ENCODE data around the gene EFNA5. TPM values are rescaled to one million over a fixed set of nuclear protein-coding genes. Genes with fewer than 3 reads are reported as not detected.

The EFNA5 gene
- total and polyA plus RNA-seq, 2 of the 13 experiments (the other 11 are each of a cell fraction or from before 2014, with no cell fraction given), result not detected

DNA sequence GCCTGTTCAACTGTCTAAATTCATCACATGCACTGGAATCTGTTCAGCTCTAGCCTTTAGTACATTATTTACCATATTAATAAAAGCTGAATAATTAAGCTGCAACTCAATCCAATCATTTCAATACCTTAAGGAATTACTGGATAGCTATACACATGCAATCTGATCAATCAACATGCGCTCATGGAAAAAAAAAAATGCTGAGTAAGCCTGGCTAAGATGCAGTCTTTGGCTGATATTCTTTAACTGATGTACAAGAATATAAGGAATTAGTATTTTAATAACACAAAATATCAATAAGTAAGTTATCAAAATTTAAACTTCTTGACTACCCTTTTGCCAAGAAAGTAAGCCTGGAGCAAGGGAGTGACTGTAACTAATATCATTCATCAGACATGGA is 15.9 kb downstream of the EFNA5 start:
- H3K4me1 ChIP-seq (ENCODE audit: insufficient read depth, low read length), result no peaks in the 10 kb centered on the region
- no peak overlapping the region for H2AFZ ChIP-seq (ENCODE audit: low read length)
- intact Hi-C loops (cut with micrococcal nuclease; ENCODE audit: unreplicated experiment), result no loop called here
- H3K36me3 ChIP-seq (replicated peaks in 1 of 2; ENCODE audit: control insufficient read depth in 1 of 2, insufficient read depth in 2 of 2, low read length in 2 of 2), result no peaks in the 10 kb centered on the region
- BruUV-seq (replicated peaks), result no TSS peak
- H3K27me3 ChIP-seq (ENCODE audit: control insufficient read depth in 1 of 2, insufficient read depth in 2 of 2, low read length in 2 of 2), result no peaks in the 10 kb centered on the region
- in situ Hi-C loops (cut with HindIII; ENCODE audit: extremely low pct_ligation_motif_present, low pct_unique_long_range_greater_than_20kb), result no loop called here
- DNase-seq (ENCODE audit: low spot score) (no peak), ATAC-seq (no peak), FAIRE-seq (no peak)
- H3K79me2 ChIP-seq (ENCODE audit: insufficient read depth, low read length), result no peaks in the 10 kb centered on the region
- CTCF ChIA-PET (ENCODE audit: low intra/inter-chr PET ratio, low total read pairs), result no interaction called here
- H4K20me1 ChIP-seq (ENCODE audit: insufficient read depth, low read length), result no peaks in the 10 kb centered on the region
- H3K9me3 ChIP-seq (ENCODE audit: low read length), result no peaks in the 10 kb centered on the region
- no peak overlapping the region for H3K27ac ChIP-seq (ENCODE audit: extremely low read length, insufficient read depth, low read length)
- no peak overlapping the region for H3K9ac ChIP-seq (ENCODE audit: insufficient read depth, low read depth, low read length)
- H3K4me2 ChIP-seq (ENCODE audit: low read depth, low read length), result no peak overlapping the region
- H3K4me3 ChIP-seq (replicated peaks in 1 of 3; ENCODE audit: insufficient read depth in 1 of 3, low read depth in 2 of 3, low read length in 3 of 3), result no peak overlapping the region
- 3% methylated on average over 1 of the region's 1 CpG for WGBS (ENCODE audit: low lambda C conversion rate)
- POLR2A ChIA-PET, result no interaction called here
- TF ChIP-seq NFE2 (CRISPR knock-in tag; IDR thresholded peaks at IDR 0.05) (no peak), MAFF (IDR thresholded peaks at IDR 0.05; ENCODE audit: low read depth, low read length) (peak; percentile 58), ZSCAN31 (CRISPR knock-in tag; IDR thresholded peaks at IDR 0.05; ENCODE audit: low read depth) (no peak), HMG20B (CRISPR knock-in tag; conservative IDR thresholded peaks at IDR 0.05) (no peak), MIXL1 (CRISPR knock-in tag; IDR thresholded peaks at IDR 0.05) (no peak), PCBP2 (optimal IDR thresholded peaks at IDR 0.05; ENCODE audit: low read depth, low read length, poor library complexity, severe bottlenecking) (no peak), NFIB (CRISPR knock-in tag; IDR thresholded peaks at IDR 0.05; ENCODE audit: borderline replicate concordance) (no peak), DNMT1 (CRISPR knock-in tag; IDR thresholded peaks at IDR 0.05) (no peak), ZZZ3 (CRISPR knock-in tag; IDR thresholded peaks at IDR 0.05; ENCODE audit: borderline replicate concordance) (no peak), TBX2 (CRISPR knock-in tag; IDR thresholded peaks at IDR 0.05; ENCODE audit: borderline replicate concordance) (no peak), MAFK (conservative IDR thresholded peaks at IDR 0.05 in 1 of 2, IDR thresholded peaks at IDR 0.05 in 1 of 2; ENCODE audit: low read length in 2 of 2) (peak; percentile 48 to 72; a peak in 2 of 4 replicates), ZMYM2 (CRISPR knock-in tag; IDR thresholded peaks at IDR 0.05) (no peak)
- TF ChIP-seq, protein P1, sequence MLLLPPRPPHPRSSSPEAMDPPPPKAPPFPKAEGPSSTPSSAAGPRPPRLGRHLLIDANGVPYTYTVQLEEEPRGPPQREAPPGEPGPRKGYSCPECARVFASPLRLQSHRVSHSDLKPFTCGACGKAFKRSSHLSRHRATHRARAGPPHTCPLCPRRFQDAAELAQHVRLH (CRISPR knock-in tag; IDR thresholded peaks at IDR 0.05; ENCODE audit: borderline replicate concordance, low read depth), result no peak
- TF ChIP-seq, protein P2, sequence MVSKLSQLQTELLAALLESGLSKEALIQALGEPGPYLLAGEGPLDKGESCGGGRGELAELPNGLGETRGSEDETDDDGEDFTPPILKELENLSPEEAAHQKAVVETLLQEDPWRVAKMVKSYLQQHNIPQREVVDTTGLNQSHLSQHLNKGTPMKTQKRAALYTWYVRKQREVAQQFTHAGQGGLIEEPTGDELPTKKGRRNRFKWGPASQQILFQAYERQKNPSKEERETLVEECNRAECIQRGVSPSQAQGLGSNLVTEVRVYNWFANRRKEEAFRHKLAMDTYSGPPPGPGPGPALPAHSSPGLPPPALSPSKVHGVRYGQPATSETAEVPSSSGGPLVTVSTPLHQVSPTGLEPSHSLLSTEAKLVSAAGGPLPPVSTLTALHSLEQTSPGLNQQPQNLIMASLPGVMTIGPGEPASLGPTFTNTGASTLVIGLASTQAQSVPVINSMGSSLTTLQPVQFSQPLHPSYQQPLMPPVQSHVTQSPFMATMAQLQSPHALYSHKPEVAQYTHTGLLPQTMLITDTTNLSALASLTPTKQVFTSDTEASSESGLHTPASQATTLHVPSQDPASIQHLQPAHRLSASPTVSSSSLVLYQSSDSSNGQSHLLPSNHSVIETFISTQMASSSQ (IDR thresholded peaks at IDR 0.05; ENCODE audit: low read depth), result no peak
- TF ChIP-seq, protein P2 (CRISPR knock-in tag; IDR thresholded peaks at IDR 0.05; ENCODE audit: borderline replicate concordance), result no peak
- TF ChIP-seq, protein P3, sequence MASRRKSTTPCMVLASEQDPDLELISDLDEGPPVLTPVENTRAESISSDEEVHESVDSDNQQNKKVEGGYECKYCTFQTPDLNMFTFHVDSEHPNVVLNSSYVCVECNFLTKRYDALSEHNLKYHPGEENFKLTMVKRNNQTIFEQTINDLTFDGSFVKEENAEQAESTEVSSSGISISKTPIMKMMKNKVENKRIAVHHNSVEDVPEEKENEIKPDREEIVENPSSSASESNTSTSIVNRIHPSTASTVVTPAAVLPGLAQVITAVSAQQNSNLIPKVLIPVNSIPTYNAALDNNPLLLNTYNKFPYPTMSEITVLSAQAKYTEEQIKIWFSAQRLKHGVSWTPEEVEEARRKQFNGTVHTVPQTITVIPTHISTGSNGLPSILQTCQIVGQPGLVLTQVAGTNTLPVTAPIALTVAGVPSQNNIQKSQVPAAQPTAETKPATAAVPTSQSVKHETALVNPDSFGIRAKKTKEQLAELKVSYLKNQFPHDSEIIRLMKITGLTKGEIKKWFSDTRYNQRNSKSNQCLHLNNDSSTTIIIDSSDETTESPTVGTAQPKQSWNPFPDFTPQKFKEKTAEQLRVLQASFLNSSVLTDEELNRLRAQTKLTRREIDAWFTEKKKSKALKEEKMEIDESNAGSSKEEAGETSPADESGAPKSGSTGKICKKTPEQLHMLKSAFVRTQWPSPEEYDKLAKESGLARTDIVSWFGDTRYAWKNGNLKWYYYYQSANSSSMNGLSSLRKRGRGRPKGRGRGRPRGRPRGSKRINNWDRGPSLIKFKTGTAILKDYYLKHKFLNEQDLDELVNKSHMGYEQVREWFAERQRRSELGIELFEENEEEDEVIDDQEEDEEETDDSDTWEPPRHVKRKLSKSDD (CRISPR knock-in tag; IDR thresholded peaks at IDR 0.05; ENCODE audit: low read depth), result no peak
- TF ChIP-seq, protein P4, sequence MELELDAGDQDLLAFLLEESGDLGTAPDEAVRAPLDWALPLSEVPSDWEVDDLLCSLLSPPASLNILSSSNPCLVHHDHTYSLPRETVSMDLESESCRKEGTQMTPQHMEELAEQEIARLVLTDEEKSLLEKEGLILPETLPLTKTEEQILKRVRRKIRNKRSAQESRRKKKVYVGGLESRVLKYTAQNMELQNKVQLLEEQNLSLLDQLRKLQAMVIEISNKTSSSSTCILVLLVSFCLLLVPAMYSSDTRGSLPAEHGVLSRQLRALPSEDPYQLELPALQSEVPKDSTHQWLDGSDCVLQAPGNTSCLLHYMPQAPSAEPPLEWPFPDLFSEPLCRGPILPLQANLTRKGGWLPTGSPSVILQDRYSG (CRISPR knock-in tag; IDR thresholded peaks at IDR 0.05), result no peak

Data from HepG2 (cell line).